H1 (cell line): ENCODE data around the gene CBARP. TPM values are rescaled to one million over a fixed set of nuclear protein-coding genes. Genes with fewer than 3 reads are reported as not detected.

Experiments
- CTCF ChIA-PET: fragments of 300-600 bp; sonication (Branson Sonifier 250); formaldehyde crosslinking; loops from one replicate; lab custom pipeline; 2021; ENCODE audit not compliant: partially characterized antibody; lab: Charles Lee
- POLR2A ChIA-PET: fragments of 300-600 bp; sonication (Branson Sonifier 250); formaldehyde crosslinking; loops from one replicate; lab custom pipeline; 2021; ENCODE audit warnings: inconsistent platforms; ENCODE audit not compliant: partially characterized antibody; lab: Charles Lee
- DNase-seq, 2 experiments: peaks; one replicate each; pipeline versions ENCODE4 v3.0.0 to v3.0.0-alpha.2; 2010 to 2022; ENCODE audit warnings: low spot score in 2 of 2, low read depth in 1 of 2, mixed read lengths in 1 of 2
- FAIRE-seq: peaks from 2 replicates; lab custom pipeline; 2011; peaks lifted over from hg19 to GRCh38; lab: Jason Lieb, UNC
- H2AFZ ChIP-seq: 2 replicates; pipeline ENCODE4 v1.8.1; 2012; ENCODE audit warnings: low read length, inconsistent platforms
- H2AK5ac ChIP-seq: 2 replicates; pipeline ENCODE4 v1.6.1; 2013; ENCODE audit warnings: low read depth, low read length
- H2BK120ac ChIP-seq: replicated peaks from 2 replicates; pipeline ENCODE3; 2013; ENCODE audit warnings: low read depth, low read length, inconsistent platforms
- H2BK12ac ChIP-seq: 2 replicates; pipeline ENCODE4 v1.6.1; 2013; ENCODE audit warnings: low read depth, low read length
- H2BK15ac ChIP-seq: 2 replicates; pipeline ENCODE4 v1.6.1; 2013; ENCODE audit warnings: low read length
- H2BK20ac ChIP-seq: 2 replicates; pipeline ENCODE4 v1.6.1; 2013; ENCODE audit warnings: low read length
- H2BK5ac ChIP-seq: 2 replicates; pipeline ENCODE4 v1.6.1; 2013; ENCODE audit warnings: low read depth, low read length
- H3K14ac ChIP-seq: 2 replicates; pipeline ENCODE4 v1.6.1; 2013; ENCODE audit warnings: inconsistent platforms; ENCODE audit not compliant: insufficient read length
- H3K18ac ChIP-seq: 2 replicates; pipeline ENCODE4 v1.6.1; 2013; ENCODE audit warnings: low read length; ENCODE audit errors: extremely low read depth
- H3K23ac ChIP-seq: 2 replicates; pipeline ENCODE4 v1.6.1; 2013; ENCODE audit warnings: inconsistent platforms; ENCODE audit not compliant: insufficient read length
- H3K23me2 ChIP-seq: 2 replicates; pipeline ENCODE4 v1.6.1; 2013; ENCODE audit warnings: low read depth, low read length
- H3K27ac ChIP-seq: 2 replicates; pipeline ENCODE4 v1.6.1; 2011; ENCODE audit warnings: low read depth, low read length, inconsistent platforms
- H3K27me3 ChIP-seq, 4 experiments: replicated peaks in 1 of 4; 1 replicate in 1 of 4; 2 replicates in 3 of 4; pipeline versions ENCODE4 v1.6.1 to v1.8.1; 2011 to 2013; ENCODE audit warnings: low read length in 3 of 4, mild to moderate bottlenecking in 3 of 4, inconsistent platforms in 2 of 4, mixed read lengths in 2 of 4, moderate library complexity in 1 of 4; ENCODE audit not compliant: control insufficient read depth in 3 of 4, insufficient read depth in 3 of 4; ENCODE audit errors: extremely low read depth in 1 of 4
- H3K36me3 ChIP-seq, 4 experiments: 2 replicates each; pipeline versions ENCODE4 v1.6.1 to v1.8.1; 2011 to 2013; ENCODE audit warnings: mild to moderate bottlenecking in 4 of 4, low read length in 3 of 4, moderate library complexity in 2 of 4, control low read depth in 1 of 4, inconsistent platforms in 1 of 4; ENCODE audit not compliant: insufficient read depth in 4 of 4, control insufficient read depth in 2 of 4
- H3K4ac ChIP-seq: replicated peaks from 2 replicates; pipeline ENCODE3; 2013; ENCODE audit warnings: low read length, low read depth, mixed read lengths, inconsistent platforms; ENCODE audit not compliant: insufficient read length
- H3K4me1 ChIP-seq, 4 experiments: replicated peaks in 1 of 4; 1 replicate in 1 of 4; 2 replicates in 3 of 4; pipeline versions ENCODE4 v1.6.1 to v1.8.1; 2011 to 2013; ENCODE audit warnings: low read length in 3 of 4, inconsistent platforms in 2 of 4, mixed read lengths in 1 of 4; ENCODE audit not compliant: insufficient read depth in 4 of 4, control insufficient read depth in 3 of 4
- H3K4me2 ChIP-seq, 2 experiments: 2 replicates each; pipeline versions ENCODE4 v1.6.1 to v1.8.1; 2011 to 2013; ENCODE audit warnings: low read depth in 2 of 2, low read length in 2 of 2, control low read depth in 1 of 2, inconsistent platforms in 1 of 2, mild to moderate bottlenecking in 1 of 2; ENCODE audit not compliant: insufficient read depth in 1 of 2
- H3K4me3 ChIP-seq, 4 experiments: fragments of 200-600, 300-600 bp in 1 of 4; sonication (generic), shearing (Covaris generic), sonication (Bioruptor Twin) in 1 of 4; 2 replicates each; pipeline versions ENCODE4 v1.5.1 to v1.8.1; 2011 to 2016; ENCODE audit warnings: low read length in 4 of 4, low read depth in 3 of 4, control low read depth in 2 of 4, inconsistent platforms in 2 of 4, mild to moderate bottlenecking in 2 of 4, mixed read lengths in 1 of 4, moderate library complexity in 1 of 4; ENCODE audit not compliant: insufficient read depth in 2 of 4; ENCODE audit errors: extremely low read depth in 1 of 4
- H3K56ac ChIP-seq: replicated peaks from 2 replicates; pipeline ENCODE3; 2013; ENCODE audit warnings: low read depth, mild to moderate bottlenecking, mixed read lengths, low read length, inconsistent platforms; ENCODE audit not compliant: insufficient read length
- H3K79me1 ChIP-seq: 2 replicates; pipeline ENCODE4 v1.6.1; 2013; ENCODE audit warnings: low read depth, low read length, control low read depth
- H3K79me2 ChIP-seq, 2 experiments: 2 replicates each; pipeline versions ENCODE4 v1.6.1 to v1.8.1; 2012 to 2013; ENCODE audit warnings: low read length in 2 of 2, mild to moderate bottlenecking in 2 of 2, inconsistent platforms in 1 of 2; ENCODE audit not compliant: insufficient read depth in 2 of 2, control insufficient read depth in 1 of 2
- H3K9ac ChIP-seq, 4 experiments: replicated peaks in 1 of 4; 1 replicate in 1 of 4; 2 replicates in 3 of 4; pipeline versions ENCODE4 v1.6.1 to v1.8.1; 2011 to 2013; ENCODE audit warnings: low read depth in 3 of 4, low read length in 3 of 4, control low read depth in 2 of 4, mild to moderate bottlenecking in 2 of 4, moderate library complexity in 2 of 4, inconsistent platforms in 1 of 4; ENCODE audit errors: extremely low read depth in 1 of 4
- H3K9me3 ChIP-seq, 2 experiments: 2 replicates each; pipeline versions ENCODE4 v1.6.1 to v1.8.1; 2012 to 2013; ENCODE audit warnings: mild to moderate bottlenecking in 2 of 2, moderate library complexity in 2 of 2, control low read depth in 1 of 2, inconsistent platforms in 1 of 2, low read depth in 1 of 2, low read length in 1 of 2, mixed read lengths in 1 of 2; ENCODE audit not compliant: insufficient read depth in 2 of 2
- H4K20me1 ChIP-seq, 2 experiments: replicated peaks in 1 of 2; 2 replicates each; pipeline versions ENCODE3 to v1.8.1; 2011 to 2013; ENCODE audit warnings: inconsistent platforms in 2 of 2, low read length in 2 of 2, mild to moderate bottlenecking in 1 of 2; ENCODE audit not compliant: insufficient read depth in 2 of 2, control insufficient read depth in 1 of 2
- H4K5ac ChIP-seq: 2 replicates; pipeline ENCODE4 v1.6.1; 2013; ENCODE audit warnings: low read length, low read depth, mixed read lengths, inconsistent platforms; ENCODE audit not compliant: insufficient read length
- H4K8ac ChIP-seq: 2 replicates; pipeline ENCODE4 v1.8.0; 2013; ENCODE audit warnings: mild to moderate bottlenecking, moderate library complexity, low read length, inconsistent platforms; ENCODE audit not compliant: insufficient read depth; ENCODE audit errors: extremely low read depth
- H4K91ac ChIP-seq: replicated peaks from 2 replicates; pipeline ENCODE3; 2013; ENCODE audit warnings: low read length, mixed read lengths, inconsistent platforms; ENCODE audit not compliant: insufficient read length
- CTCF ChIP-seq, 3 experiments: IDR thresholded peaks; 1 replicate in 2 of 3; 2 replicates in 1 of 3; pipeline versions ENCODE4 v1.5.1 to v1.6.1; 2011; ENCODE audit warnings: low read length in 3 of 3, mild to moderate bottlenecking in 3 of 3, inconsistent platforms in 2 of 3, low read depth in 1 of 3, moderate library complexity in 1 of 3; ENCODE audit not compliant: insufficient read depth in 1 of 3; ENCODE audit errors: control extremely low read depth in 1 of 3
- FOSL1 ChIP-seq: IDR thresholded peaks from 2 replicates; pipeline ENCODE4 v1.6.1; 2011; ENCODE audit warnings: mild to moderate bottlenecking, low read depth, low read length, moderate library complexity; ENCODE audit not compliant: insufficient read depth
- GTF2F1 ChIP-seq: IDR thresholded peaks from 2 replicates; pipeline ENCODE4 v1.6.1; 2012; ENCODE audit warnings: low read depth, low read length, improper control_type of control experiment, borderline replicate concordance
- POU5F1 ChIP-seq: IDR thresholded peaks from 2 replicates; pipeline ENCODE4 v1.6.1; 2011; ENCODE audit warnings: low read depth, mild to moderate bottlenecking, low read length, moderate library complexity
- SP1 ChIP-seq: IDR thresholded peaks from 2 replicates; pipeline ENCODE4 v1.6.1; 2011; ENCODE audit warnings: low read depth, low read length
- SRF ChIP-seq: IDR thresholded peaks from 2 replicates; pipeline ENCODE4 v1.6.1; 2011; ENCODE audit warnings: mild to moderate bottlenecking, low read depth, low read length, moderate library complexity
- TAF7 ChIP-seq: optimal IDR thresholded peaks from 2 replicates; pipeline ENCODE3; 2011; ENCODE audit warnings: low read depth, mild to moderate bottlenecking, inconsistent platforms, low read length, moderate library complexity, borderline replicate concordance
- WGBS, 2 experiments: shearing (Covaris generic) in 1 of 2; methylation state at CpG; one replicate each; pipeline versions ENCODE4 v1.1.6 to v1.1.7; 2013 to 2015; ENCODE audit warnings: low lambda C conversion rate in 2 of 2, mixed read lengths in 2 of 2, inconsistent platforms in 1 of 2, low coverage in 1 of 2, missing lambda C conversion rate in 1 of 2; ENCODE audit not compliant: insufficient replicate concordance in 2 of 2, insufficient coverage in 1 of 2, insufficient read length in 1 of 2; ENCODE audit errors: extremely low coverage in 1 of 2, missing lambda C conversion rate in 1 of 2; 5-methylcytosine and 5-hydroxymethylcytosine counted together
- polyA plus RNA-seq, 7 experiments: library from polyadenylated mRNA; depleted of rRNA in 3 of 7; stranded (reverse) in 5 of 7; unstranded in 2 of 7; fragments of >200 nt in 5 of 7; fragments of 200-250 nt in 2 of 7; gene quantifications; 1 replicate in 5 of 7; 2 replicates in 1 of 7; 4 replicates in 1 of 7; pipeline versions ENCODE4 v1.2.1 to v1.2.3, GENCODE V29; 2011 to 2013; ENCODE audit warnings: missing spikeins in 2 of 7, mixed read lengths in 2 of 7
- total RNA-seq: library from RNA; stranded (reverse); fragmentation: NEBNext Ultra II Directional; extraction: Animal tissue kit (Norgen Biotek cat#: 25700); gene quantifications from 2 replicates; pipeline ENCODE4 v1.2.1, GENCODE V29; 2021

The CBARP gene
- total and polyA plus RNA-seq, 2 of the 8 experiments (the other 6 are each of a cell fraction or from before 2014, with no cell fraction given) = 4.9 to 14.7 TPM

GRCh38 chr19:1182727-1183126 lies 55.1 kb downstream of the CBARP start:
- no peak for FAIRE-seq
- H4K5ac ChIP-seq = no peak overlapping the region
- TF ChIP-seq CTCF (IDR thresholded peaks at IDR 0.05; ENCODE audit: control extremely low read depth in 1 of 3, insufficient read depth in 1 of 3, low read depth in 1 of 3, low read length in 3 of 3) = no peak
- no peak for TF ChIP-seq TAF7
- no peak for TF ChIP-seq GTF2F1
- no peak for TF ChIP-seq SP1
- TF ChIP-seq POU5F1 = no peak
- TF ChIP-seq FOSL1 = no peak
- TF ChIP-seq SRF = no peak
- H2BK15ac ChIP-seq = no peak overlapping the region
- WGBS, 2 experiments = 100% methylated on average over 1 of the region's 11 CpGs; no CpG with 5 or more reads in 1 of the 2 experiments
- H3K27ac ChIP-seq = no peak overlapping the region
- POLR2A ChIA-PET = interaction anchor here (0.7 to 1.7 kb wide), 2 partner anchors 10 to 101 kb away, joined by 3 to 4 read pairs; no protein-coding TSS in a partner anchor
- no peak overlapping the region for H3K14ac ChIP-seq
- H2BK20ac ChIP-seq = no peak overlapping the region
- no peaks in the 10 kb centered on the region for H3K79me1 ChIP-seq
- no peak overlapping the region for H2BK12ac ChIP-seq
- no peak overlapping the region for H2BK120ac ChIP-seq
- no peaks in the 10 kb centered on the region for H3K9me3 ChIP-seq
- H3K56ac ChIP-seq = no peak overlapping the region
- H2AFZ ChIP-seq = no peak overlapping the region
- no peak overlapping the region for H3K4me2 ChIP-seq
- H3K23ac ChIP-seq = no peak overlapping the region
- peaks cover 3 to 16% (median 9%) of the 10 kb centered on the region in 4 experiments for H3K4me1 ChIP-seq
- H3K23me2 ChIP-seq = no peaks in the 10 kb centered on the region
- H3K4ac ChIP-seq = no peak overlapping the region
- no peaks in the 10 kb centered on the region for H4K20me1 ChIP-seq
- no peak for DNase-seq
- no peak overlapping the region for H4K8ac ChIP-seq
- H3K79me2 ChIP-seq = no peaks in the 10 kb centered on the region
- H2BK5ac ChIP-seq = no peak overlapping the region
- no peak overlapping the region for H4K91ac ChIP-seq
- no peaks in the 10 kb centered on the region for H3K36me3 ChIP-seq
- CTCF ChIA-PET = interaction anchor here (0.9 to 2.9 kb wide), 4 partner anchors 9 to 102 kb away, joined by 3 to 7 read pairs (median 4); no protein-coding TSS in a partner anchor
- no peak overlapping the region for H2AK5ac ChIP-seq
- H3K9ac ChIP-seq = no peak overlapping the region
- H3K4me3 ChIP-seq = no peak overlapping the region
- no peaks in the 10 kb centered on the region for H3K27me3 ChIP-seq
- H3K18ac ChIP-seq = no peak overlapping the region
